ENCODE data around the gene DHRSX.
"Not testable (repeated sequence)": the region's sequence is repeated elsewhere in the genome, so short reads cannot be mapped to it uniquely, and the experiment has no call there.

Gene DHRSX

DNA sequence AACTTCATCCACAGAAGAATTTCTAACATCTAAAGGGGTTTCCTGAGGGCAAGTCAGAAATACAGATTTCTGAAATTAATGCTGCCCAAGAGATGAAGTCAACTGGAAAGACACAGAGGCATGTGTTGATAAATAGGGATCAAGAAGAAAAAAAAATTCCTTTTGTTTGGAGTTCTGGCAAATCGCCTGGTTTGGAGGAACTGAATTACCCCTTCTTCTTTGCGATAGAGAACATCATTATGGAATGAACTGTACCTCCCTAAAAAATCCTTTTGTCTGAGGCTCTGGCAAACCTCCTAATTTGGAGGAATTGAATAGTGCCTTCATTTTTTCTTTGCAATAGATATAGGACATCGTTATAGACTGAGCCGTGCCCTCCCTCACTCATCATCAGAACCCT, 200.9 kb downstream of the DHRSX start:
- DNase-seq: no peak

DNA sequence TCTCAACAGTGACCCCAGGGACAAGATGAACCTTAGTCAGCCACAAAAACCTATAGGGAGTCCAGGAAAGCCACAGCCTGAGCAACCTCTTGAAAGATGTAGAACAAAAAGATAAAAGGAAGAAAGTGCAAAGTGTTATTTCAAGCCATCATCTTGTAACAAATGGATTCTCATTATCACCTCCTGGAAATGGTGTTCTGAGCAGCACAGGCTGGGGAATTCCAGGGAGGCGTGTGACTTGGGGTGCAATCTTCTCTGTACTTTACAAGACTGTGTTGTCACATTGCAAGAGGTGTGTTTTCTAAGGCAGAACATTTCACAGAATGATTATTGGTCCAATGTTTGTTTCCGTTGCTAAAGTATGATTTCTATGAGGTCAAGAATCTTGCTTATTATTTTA, 214.0 kb downstream of the DHRSX start:
- no peak for DNase-seq

DNA sequence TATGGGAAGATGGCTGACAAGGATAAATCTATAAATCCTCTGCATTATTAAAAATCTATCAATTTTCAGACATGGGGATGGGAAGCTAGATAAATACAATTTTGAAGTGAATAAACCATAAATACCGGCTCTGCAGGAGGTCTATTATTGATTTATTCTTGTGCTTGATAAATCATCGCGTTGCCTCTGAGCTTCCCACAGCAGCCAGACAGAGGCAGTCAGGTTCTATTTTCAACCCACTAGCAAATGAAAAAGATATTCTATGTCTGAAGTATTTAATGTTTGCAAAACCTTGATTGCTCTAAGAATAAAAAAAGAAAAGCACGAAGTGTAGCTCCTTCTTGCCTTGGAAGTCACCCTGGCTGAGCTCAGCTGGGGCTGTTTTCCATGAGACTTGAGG, 216.2 kb downstream of the DHRSX start:
- no peak for DNase-seq

DNA sequence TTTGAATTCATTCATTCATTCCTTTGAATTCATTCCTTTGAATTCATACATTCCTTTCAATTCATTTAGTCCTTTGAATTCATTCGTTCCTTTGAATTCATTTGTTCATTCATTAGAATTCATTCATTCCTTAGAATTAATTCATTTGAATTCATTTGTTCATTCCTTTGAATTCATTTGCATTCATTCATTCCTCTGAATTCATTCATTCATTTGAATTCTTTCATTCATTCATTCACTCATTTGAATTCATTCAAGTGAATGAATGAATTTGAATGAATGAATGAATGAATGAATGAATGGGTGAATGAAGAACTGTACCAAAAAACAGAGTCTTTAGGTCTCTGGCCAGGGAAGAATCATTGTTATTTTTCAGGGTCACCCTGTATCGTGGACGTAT, 216.6 kb downstream of the DHRSX start:
- no peak for DNase-seq

DNA sequence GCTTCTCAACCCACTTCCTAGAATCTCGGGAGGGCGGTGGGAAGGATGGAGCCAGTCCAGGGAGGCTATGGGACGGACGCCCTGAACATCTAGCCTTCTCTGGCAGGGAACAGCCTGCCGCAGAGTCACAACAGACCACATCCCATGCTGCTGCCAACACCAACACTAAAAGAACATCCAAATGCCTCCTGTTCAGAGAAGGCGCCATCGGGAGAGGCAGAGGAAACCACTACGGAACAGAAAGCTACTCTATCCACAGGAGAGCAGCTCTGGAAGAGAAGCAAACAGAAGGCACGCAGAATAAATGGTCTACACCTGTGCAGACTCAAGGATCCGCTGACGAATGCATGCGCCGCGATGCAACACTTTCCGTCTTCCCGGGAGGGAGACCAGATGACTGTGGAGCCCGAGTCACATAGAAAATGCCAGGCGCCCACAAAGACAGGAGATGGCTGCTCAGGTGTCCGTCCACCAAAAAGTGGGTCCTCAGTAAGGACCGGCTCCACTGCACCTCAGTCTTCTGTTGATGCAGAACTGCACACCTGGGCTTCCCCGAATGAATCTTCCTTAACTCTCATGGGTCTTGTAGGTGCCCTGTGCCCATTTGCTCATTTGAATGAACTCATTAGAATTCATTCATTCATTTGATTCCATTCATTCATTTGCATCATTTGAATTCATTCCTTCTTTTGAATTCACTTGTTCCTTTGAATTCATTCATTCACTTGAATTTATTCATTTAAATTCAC, 217.5 kb downstream of the DHRSX start:
- no peak for DNase-seq

DNA sequence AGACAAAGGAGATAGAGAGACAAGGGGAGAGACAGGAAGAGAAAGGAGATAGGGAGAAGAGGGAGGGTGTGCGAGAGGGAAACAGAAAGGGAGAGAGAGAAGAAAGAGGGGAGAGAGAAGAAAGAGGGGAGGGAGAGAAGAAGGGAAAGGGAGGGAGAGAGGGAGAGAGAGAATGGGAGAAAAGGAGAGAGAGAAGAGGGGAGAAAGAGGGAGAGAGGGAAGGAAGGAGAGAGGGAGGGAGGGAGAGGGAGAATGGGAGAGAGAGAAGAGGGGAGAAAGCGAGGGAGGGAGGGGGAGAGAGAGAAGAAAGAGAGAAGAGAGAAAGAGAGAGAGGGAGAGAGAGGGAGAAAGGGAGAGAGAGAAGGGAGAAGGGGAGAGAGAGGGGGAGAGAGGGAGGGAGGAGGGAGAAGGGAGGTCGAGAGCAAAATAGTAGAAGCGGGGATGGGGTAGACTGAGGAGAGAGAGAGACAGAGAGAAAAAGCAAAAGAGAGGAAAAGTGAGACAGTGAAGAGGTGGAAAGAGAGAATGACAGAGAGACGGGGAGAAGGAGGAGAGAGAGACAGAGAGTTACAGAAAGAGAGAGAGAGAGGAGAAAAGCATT, 218.2 kb downstream of the DHRSX start:
- DNase-seq: no peak

DNA sequence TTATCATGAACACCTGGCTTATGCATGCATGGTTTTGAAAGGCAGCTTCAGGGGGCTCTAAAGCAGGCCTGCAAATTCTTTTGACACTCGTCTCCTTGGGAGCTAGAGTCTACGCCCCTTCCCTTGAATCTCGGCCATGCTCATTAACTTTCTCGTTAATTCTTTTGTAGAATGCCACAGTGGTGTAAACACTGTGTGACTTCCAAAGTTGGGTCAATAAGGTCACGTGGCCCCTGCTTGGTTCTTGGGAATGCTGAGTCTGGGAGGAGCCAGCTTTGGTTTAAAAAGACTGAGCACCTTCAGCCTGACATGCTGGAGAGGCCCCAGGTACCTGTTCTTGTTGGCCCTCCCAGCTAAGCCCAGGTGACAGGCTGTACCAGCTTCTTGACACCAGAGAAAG, 228.4 kb downstream of the DHRSX start:
- DNase-seq: no peak

DNA sequence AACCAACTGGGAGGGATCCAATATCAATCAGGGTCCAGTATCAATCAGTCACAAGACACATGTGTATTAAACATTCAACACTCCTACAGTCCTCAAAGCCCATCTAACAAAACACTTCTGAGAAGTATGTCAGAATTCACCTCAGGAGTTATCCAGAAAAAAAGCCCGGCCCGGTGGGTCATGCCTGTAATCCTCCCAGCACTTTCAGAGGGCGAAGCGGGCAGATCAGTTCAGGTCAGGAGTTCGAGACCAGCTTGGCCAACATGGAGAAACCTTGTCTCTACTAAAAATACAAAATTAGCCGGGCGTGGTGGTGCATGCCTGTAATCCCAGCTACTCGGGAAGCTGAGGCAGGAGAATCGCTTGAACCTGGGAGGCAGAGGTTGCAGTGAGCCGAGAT, 229.2 kb downstream of the DHRSX start:
- DNase-seq: not testable (repeated sequence)

DNA sequence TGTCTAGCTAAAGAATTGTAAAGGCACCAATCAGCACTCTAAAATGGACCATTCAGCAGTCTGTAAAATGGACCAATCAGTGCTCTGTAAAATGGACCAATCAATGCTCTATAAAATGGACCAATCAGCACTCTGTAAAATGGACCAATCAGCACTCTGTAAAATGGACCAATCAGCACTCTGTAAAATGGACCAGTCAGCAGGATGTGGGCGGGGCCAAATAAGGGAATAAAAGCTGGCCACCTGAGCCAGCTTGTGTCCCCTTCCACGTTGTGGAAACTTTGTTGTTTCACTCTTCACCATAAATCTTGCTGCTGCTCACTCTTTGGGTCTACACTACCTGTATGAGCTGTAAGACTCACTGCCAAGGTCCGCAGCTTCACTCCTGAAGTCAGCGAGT, 230.0 kb downstream of the DHRSX start:
- not testable (repeated sequence) for DNase-seq

DNA sequence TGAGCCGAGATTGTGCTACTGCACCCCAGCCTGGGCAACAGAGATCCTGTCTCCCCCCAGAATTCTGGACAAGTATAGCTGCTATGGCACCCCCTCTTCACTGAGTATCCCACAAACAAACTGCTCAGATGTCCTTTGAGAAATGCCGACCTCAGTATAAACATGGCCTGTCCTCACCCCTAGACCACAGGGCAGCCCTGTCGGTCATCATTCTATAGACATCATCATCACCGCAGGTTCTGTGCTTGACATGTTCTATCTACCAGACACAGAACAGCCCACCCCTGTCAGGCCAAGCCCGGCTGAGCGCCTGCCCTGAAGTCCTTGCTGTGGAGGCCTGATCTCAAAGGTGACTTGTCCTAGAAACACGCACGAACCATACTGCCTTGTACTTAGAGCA, 232.9 kb downstream of the DHRSX start:
- DNase-seq: no peak

DNA sequence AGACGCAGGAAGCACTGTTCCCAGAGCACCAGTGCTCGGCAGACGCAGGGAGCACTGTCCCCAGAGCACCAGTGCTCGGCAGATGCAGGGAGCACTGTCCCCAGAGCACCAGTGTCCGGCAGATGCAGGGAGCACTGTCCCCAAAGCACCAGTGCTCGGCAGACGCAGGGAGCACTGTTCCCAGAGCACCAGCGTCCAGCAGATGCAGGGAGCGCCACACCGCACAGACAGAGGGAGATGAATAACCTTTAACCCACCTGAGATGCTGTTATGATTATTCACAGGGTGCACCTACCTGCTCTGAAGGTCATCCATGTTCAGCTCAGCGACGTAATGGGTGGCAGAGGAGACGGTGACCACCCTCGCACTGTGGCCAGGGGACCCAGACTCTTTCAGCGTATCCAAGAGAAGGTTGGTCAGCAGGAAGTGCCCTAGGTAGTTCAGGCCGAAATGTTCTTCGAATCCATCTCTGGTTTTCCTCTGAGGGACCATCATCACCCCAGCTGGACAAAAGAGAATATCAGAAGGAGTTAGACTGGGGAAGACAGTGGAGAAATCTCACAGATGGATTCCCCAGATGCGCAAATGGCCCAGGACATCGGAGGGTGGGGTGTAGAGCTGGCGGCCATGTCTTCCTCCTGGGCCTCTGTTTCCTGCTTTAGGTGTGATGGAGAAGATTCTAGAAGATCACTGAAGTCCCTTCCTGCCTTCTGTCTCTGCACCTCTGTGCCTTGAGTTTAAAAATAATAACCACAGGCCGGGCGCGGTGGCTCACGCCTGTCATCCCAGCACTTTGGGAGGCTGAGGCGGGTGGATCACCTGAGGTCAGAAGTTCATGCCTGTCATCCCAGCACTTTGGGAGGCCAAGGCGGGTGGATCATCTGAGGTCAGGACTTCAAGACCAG, 234.1 kb downstream of the DHRSX start:
- DNase-seq: no peak

DNA sequence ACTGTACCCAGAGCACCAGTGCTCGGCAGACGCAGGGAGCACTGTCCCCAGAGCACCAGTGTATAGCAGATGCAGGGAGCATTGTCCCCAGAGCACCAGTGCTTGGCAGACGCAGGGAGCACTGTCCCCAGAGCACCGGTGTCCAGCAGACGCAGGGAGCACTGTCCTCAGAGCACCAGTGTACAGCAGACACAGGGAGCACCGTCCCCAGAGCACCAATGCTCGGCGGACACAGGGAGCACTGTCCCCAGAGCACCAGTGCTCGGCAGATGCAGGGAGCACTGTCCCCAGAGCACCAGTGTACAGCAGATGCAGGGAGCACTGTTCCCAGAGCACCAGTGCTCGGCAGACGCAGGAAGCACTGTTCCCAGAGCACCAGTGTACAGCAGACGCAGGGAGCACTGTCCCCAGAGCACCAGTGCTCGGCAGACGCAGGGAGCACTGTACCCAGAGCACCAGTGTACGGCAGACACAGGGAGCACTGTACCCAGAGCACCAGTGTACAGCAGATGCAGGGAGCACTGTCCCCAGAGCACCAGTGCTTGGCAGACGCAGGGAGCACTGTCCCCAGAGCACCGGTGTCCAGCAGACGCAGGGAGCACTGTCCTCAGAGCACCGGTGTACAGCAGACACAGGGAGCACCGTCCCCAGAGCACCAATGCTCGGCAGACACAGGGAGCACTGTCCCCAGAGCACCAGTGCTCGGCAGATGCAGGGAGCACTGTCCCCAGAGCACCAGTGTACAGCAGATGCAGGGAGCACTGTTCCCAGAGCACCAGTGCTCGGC, 234.9 kb downstream of the DHRSX start:
- not testable (repeated sequence) for DNase-seq

DNA sequence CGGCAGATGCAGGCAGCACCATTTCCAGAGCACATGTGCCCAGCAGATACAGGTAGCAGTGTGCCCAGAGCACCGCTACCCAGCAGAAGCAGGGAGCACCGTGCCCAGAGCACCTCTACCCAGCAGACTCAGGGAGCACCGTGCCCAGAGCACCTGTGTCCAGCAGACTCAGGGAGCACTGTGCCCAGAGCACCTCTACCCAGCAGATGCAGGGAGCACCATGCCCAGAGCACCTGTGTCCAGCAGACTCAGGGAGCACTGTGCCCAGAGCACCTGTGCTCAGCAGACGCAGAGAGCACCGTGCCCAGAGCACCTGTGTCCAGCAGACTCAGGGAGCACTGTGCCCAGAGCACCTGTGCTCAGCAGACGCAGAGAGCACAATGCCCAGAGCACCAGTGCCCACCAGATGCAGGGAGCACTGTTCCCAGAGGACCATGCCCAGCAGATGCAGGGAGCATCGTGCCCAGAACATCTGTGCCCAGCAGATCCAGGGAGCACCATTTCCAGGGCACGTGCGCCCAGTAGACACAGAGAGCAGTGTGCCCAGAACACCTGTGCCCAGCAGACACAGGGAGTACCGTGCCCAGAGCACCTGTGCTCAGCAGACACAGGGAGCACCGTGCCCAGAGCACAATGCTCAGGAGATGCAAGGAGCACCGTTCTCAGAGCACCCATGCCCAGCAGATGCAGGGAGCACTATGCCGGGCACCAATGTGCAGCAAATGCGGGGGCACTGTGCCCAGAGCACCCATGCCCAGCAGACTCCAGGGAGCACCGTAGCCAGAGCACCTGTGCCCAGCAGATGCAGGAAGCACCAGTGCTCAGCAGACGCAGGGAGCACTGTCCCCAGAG, 236.4 kb downstream of the DHRSX start:
- DNase-seq: no peak

DNA sequence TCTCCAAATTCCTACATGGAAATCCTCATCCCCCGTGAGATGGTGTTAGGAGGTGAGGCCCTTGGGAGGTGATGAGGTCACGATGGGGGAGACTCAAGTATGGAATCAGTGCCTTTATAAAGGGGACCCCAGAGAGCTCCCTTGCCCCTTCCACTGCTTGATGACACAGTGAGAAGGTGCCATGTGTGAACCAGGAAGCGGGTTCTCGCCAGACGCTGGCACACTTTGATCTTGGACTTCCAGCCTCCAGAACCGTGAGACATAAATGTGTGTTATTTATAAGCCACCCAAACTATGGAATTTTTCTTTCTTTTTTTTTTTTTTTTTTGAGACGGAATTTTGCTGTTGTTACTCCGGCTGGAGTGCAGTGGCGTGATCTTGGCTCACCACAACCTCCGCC, 237.6 kb downstream of the DHRSX start:
- DNase-seq: no peak

DNA sequence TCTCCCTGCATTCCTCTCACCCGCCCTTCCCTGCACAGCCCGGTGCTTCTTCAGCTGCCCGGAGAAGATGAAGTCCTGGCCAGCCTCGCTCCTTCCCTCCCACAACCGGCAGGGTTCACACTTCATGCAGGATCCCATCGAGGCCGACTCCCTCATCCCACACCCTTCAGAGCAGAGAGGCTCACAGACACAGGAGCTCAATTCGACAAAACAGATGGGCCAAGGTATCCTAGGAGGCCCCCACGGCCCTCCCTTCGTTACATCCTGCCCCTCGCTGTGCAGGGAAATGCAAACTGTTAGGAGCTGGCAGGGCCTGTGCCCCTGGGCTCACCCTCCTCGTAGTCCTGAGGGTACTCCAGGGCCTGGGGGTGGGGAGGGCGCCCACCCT, 238.1 kb downstream of the DHRSX start:
- DNase-seq: no peak

DNA sequence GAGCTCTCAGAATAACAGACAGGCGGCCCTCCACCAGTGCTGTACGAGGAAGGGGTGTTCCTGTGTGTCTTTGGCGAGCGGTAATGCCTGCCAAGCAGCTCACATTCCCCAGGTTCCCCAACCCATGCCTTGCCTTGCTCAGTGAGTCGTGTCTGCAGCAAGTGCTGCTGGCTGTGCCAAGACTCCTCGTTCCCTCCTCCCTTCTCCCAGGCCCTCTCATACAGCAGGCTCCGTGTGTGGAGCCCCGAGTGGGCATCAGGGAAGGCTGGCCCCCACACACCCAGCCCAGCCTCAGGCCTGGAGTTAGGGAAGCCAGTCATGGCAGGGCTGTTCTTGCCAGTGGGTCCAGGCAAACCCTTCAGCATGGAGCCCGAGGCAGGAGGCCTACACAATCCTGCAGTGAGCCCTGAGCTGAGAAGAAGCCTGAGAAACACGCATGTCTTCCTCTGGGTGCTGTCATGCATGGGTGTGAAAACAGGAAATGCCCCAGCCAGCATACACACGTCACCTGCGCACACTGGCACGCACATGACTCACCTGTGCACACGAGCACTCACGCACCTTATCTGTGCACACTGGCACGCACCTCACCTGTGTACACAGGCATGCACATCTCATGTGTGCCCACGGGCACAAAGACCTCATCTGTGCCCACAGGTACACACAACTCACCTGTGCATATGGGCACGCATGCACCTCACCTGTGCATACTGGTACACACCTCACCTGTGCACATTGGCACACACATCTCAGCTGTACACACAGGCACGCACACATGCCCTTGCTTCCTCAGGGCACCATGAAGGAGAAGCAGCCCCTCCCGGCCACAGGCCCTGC, 238.7 kb downstream of the DHRSX start:
- DNase-seq: no peak

DNA sequence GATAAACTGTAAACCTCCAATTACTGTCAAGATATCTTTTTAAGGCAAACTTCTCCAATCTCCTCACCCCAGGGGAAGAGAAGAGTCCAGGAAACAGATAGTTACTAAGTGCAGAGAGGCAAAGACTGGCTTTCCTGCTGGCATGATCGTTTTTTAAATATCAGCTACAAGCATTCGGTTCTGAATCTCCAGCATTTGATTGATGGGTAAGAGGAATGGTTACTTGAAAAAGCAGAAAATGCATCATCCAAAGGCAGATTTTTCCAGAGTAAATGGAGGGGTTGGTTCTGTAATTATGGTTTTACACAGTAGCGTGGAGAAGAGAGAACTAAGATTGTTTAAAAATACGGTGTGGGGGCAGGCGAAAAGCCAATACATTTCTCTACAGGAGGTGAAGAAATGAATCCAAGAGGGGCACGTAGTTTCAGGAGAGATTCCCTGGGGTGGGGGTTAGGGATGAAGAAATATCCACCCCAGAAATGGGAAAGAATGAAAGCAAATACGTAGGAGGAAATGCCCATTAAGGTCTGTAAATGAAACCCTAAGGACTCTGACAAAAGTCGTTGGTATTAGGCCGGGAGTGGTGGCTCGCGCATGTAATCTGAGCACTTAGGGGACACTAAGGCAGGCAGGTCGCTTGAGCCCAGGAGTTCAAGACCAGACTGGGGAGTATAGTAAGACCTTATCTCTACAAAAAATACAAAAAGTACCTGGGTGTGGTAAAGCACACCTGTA, 248.3 kb downstream of the DHRSX start:
- no peak for DNase-seq

DNA sequence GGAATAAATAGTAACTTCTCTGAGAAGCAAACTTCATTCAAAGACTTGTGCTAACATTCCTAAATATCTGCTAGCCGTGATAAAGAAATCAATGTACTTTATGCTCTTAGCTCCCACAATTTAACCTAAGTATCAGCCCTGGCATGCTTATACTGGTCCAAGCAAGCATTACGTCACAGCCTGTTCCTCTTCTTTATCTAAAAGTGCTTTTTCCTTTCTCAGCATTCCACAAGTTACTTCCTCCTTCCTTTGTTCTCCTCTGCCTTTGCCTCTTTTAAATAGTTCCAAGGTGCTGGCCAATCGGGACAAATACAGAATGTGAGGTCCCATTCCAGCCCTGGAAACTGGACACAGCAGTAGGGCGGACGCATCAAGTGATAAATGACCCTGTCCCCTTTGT, 249.6 kb downstream of the DHRSX start:
- no peak for DNase-seq

DNA sequence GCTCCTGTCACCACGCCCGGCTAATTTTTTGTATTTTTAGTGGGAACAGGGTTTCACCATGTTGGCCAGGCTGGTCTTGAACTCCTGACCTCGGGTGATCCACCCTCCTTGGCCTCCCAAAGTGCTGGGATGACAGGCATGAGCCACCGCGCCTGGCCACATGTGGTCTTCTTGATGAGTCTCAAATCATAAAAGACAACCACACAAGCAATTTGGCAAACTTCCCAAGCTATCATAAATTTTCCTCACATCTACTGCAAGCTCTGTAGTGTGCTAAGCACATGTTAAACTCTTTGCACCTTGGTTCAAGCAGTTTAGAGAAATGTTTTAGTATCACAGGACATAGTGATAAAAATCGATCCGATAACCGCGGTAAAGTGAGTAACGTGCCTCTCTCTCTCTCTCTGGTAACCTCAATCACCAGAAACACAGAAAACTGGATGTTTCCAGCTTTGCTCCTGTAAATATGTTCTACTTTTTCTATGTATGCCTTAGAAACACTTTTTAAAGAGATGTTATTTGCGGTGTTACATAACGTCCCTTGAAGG, 256.8 kb downstream of the DHRSX start:
- no peak for DNase-seq

DNA sequence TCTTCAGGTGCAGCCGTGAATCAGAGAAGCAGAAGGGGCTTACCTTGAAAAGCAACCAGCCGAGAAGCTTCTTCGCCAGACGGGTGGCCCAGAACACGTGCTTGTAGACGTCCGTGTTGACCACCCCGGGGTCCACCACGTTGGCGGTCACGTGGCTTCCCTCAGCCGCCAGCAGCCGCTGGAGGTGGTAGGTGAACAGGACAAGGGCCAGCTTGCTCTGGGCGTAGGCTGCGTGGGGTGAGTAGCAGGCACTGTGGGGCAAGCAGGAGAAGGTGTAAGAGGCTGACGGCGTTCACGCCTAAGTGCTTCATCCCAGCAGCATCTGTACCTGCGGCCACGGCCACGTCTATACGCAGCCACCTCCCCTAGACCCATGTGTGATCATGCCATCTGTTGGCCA, 257.8 kb downstream of the DHRSX start:
- DNase-seq: no peak

Measured in NCI-H446 (cell line).